HG03442 (cell line): ENCODE data around the gene SLC49A4.

Experiments
- ATAC-seq: cut with Tn5 transposase; IDR thresholded peaks from one replicate; pipeline ENCODE4 v1.9.1; 2021; ENCODE audit warnings: mild to moderate bottlenecking, moderate library complexity; ENCODE audit not compliant: unreplicated experiment

Gene SLC49A4

GRCh38 chr3:122843604-122844003 lies 48.7 kb downstream of the SLC49A4 start:
- no peak for ATAC-seq

- no peak for ATAC-seq
Observed at GRCh38 chr3:122857019-122857418, 62.1 kb downstream of the SLC49A4 start.

- ATAC-seq: no peak
Observed at GRCh38 chr3:122858373-122858772, 63.5 kb downstream of the SLC49A4 start.

GRCh38 chr3:122859021-122859805 lies 64.3 kb downstream of the SLC49A4 start:
- no peak for ATAC-seq

- no peak for ATAC-seq
Observed at GRCh38 chr3:122862381-122862780, 67.5 kb downstream of the SLC49A4 start.

GRCh38 chr3:122864498-122864897 lies 69.6 kb downstream of the SLC49A4 start:
- ATAC-seq: no peak

- no peak for ATAC-seq
Observed at GRCh38 chr3:122868322-122868721, 73.5 kb downstream of the SLC49A4 start.

- no peak for ATAC-seq
Observed at GRCh38 chr3:122873741-122874515, 79.1 kb downstream of the SLC49A4 start.

- no peak for ATAC-seq
Observed at GRCh38 chr3:122875547-122876127, 80.8 kb downstream of the SLC49A4 start.

- no peak for ATAC-seq
Observed at GRCh38 chr3:122880173-122880572, 85.3 kb downstream of the SLC49A4 start.

GRCh38 chr3:122880624-122881023 lies 85.8 kb downstream of the SLC49A4 start:
- no peak for ATAC-seq

GRCh38 chr3:122882361-122882947 lies 87.6 kb downstream of the SLC49A4 start:
- ATAC-seq: no peak

- no peak for ATAC-seq
Observed at GRCh38 chr3:122886251-122886650, 91.4 kb downstream of the SLC49A4 start.

GRCh38 chr3:122886946-122887345 lies 92.1 kb downstream of the SLC49A4 start:
- no peak for ATAC-seq

GRCh38 chr3:122890077-122890719 lies 95.3 kb downstream of the SLC49A4 start:
- peak; percentile 59 for ATAC-seq

GRCh38 chr3:122890720-122891220 lies 95.9 kb downstream of the SLC49A4 start:
- ATAC-seq: no peak

GRCh38 chr3:122892118-122892960 lies 97.5 kb downstream of the SLC49A4 start:
- ATAC-seq: no peak

GRCh38 chr3:122893282-122893681 lies 98.4 kb downstream of the SLC49A4 start:
- no peak for ATAC-seq

GRCh38 chr3:122893754-122894668 lies 99.1 kb downstream of the SLC49A4 start:
- no peak for ATAC-seq
